Psoas muscle (tissue), 8 donors: Measurements from ENCODE around the gene TRIM3. TPM values are rescaled to one million over a fixed set of nuclear protein-coding genes. Genes with fewer than 3 reads are reported as not detected.
A peak's percentile ranks its signal among the peaks of the same experiment; 100 is the strongest.

ENCODE experiments used
- ATAC-seq, 4 donors: fragments of 200-7000 bp; cut with Tn5 transposase; one replicate each; pipeline ENCODE4 v1.9.1; 2020; ENCODE audit warnings: moderate library complexity in 3 of 4, mild to moderate bottlenecking in 2 of 4
- DNase-seq, 2 donors: peaks; one replicate each; pipeline ENCODE4 v3.0.0-alpha.2; 2020
- H3K27ac ChIP-seq: fragments of 200-600 bp; one replicate; pipeline ENCODE4 v1.8.0; 2022
- H3K27me3 ChIP-seq, 3 donors: fragments of 200-600 bp in 1 of 3; one replicate each; pipeline versions ENCODE4 v1.6.1 to v1.8.0; 2013 to 2022; ENCODE audit warnings: low read length in 2 of 3, mild to moderate bottlenecking in 2 of 3, moderate library complexity in 1 of 3; ENCODE audit not compliant: insufficient read depth in 3 of 3
- H3K36me3 ChIP-seq, 2 donors: fragments of 200-600 bp in 1 of 2; one replicate each; pipeline versions ENCODE4 v1.6.1 to v1.8.0; 2013 to 2022; ENCODE audit warnings: low read depth in 1 of 2, mild to moderate bottlenecking in 1 of 2, moderate library complexity in 1 of 2; ENCODE audit not compliant: insufficient read depth in 1 of 2
- H3K4me1 ChIP-seq: fragments of 200-600 bp; one replicate; pipeline ENCODE4 v1.8.0; 2022
- H3K4me3 ChIP-seq: fragments of 200-600 bp; one replicate; pipeline ENCODE4 v1.8.0; 2022; ENCODE audit warnings: mild to moderate bottlenecking
- H3K9me3 ChIP-seq: fragments of 200-600 bp; one replicate; pipeline ENCODE4 v1.8.0; 2022
- WGBS, 3 donors: extraction: QIAGEN DNeasy Blood & Tissue Kit; methylation state at CpG; one replicate each; pipeline versions ENCODE4 v1.1.6 to v1.1.7; 2013; 5-methylcytosine and 5-hydroxymethylcytosine counted together
- intact Hi-C, 2 donors: fragments of 100-400 bp; cut with DNase I; formaldehyde crosslinking; loops; one replicate each; pipeline versions ENCODE4 v1.11.0 to v1.14.2; 2022
- polyA plus RNA-seq, 3 donors: library from polyadenylated mRNA; stranded (reverse); fragments of 200-250 nt; gene quantifications; one replicate each; pipeline ENCODE4 v1.2.3, GENCODE V29; 2013
- total RNA-seq, 4 donors: library from RNA; stranded (reverse); fragmentation: NEBNext Ultra II Directional in 2 of 4; extraction: Animal tissue kit (Norgen Biotek cat#: 25700) in 2 of 4; gene quantifications; one replicate each; pipeline versions ENCODE4 v1.2.1 to v1.2.4, GENCODE V29; 2021 to 2023
- TF ChIP-seq, protein P1 (sequence below): fragments of 200-600 bp; IDR thresholded peaks from one replicate; pipeline ENCODE4 v1.8.0; 2022; ENCODE audit warnings: antibody characterized with exemption
- donor health status: healthy with polysubstance abuse.
- donor health status: DM: no; HTN: no; CAD: no; lungs with moderate emphysema.
- donor health status: Bipolar disorder and iron deficiency.
- donor health status: healthy.
- donor health status: DM: yes; HTN: yes; CAD: no.
- donor health status: DM: no; HTN: no; CAD: no.
- donor health status: DM: no; HTN: no; CAD: no.
- donor health status: DM: yes; HTN: yes; CAD: no.

The TRIM3 gene
- total and polyA plus RNA-seq, 7 donors, result 9.6 to 15.3 (median 12.5) TPM

DNA sequence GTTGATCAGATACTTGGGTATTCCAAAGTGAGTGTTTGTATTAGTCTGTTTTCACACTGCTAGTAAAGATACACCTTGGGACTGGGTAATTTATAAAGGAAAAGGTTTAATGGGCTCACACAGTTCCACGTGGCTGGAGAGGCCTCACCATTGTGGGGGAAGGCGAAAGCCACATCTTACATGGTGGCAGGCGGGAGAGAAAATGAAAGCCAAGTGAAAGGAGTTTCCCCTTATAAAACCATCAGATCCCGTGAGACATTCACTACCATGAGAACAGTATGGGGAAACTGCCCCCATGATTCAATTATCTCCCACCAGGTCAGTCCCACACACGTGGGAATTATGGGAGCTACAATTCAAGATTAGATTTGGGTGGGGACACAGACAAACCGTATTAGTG lies 14.6 kb upstream of the TRIM3 start:
- H3K4me1 ChIP-seq, result no peaks in the 10 kb centered on the region
- no peaks in the 10 kb centered on the region for H3K27me3 ChIP-seq
- no peak overlapping the region for H3K27ac ChIP-seq
- no peak for ATAC-seq
- H3K9me3 ChIP-seq, result no peaks in the 10 kb centered on the region
- no peak for DNase-seq
- WGBS, 3 donors, result 89 to 92% (median 90%) methylated on average over 6 of the region's 6 CpGs
- H3K36me3 ChIP-seq, result peaks cover 10 to 89% of the 10 kb centered on the region in 2 donors
- TF ChIP-seq, protein P1, sequence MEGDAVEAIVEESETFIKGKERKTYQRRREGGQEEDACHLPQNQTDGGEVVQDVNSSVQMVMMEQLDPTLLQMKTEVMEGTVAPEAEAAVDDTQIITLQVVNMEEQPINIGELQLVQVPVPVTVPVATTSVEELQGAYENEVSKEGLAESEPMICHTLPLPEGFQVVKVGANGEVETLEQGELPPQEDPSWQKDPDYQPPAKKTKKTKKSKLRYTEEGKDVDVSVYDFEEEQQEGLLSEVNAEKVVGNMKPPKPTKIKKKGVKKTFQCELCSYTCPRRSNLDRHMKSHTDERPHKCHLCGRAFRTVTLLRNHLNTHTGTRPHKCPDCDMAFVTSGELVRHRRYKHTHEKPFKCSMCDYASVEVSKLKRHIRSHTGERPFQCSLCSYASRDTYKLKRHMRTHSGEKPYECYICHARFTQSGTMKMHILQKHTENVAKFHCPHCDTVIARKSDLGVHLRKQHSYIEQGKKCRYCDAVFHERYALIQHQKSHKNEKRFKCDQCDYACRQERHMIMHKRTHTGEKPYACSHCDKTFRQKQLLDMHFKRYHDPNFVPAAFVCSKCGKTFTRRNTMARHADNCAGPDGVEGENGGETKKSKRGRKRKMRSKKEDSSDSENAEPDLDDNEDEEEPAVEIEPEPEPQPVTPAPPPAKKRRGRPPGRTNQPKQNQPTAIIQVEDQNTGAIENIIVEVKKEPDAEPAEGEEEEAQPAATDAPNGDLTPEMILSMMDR, result no peak
- intact Hi-C loops, result loop anchor here in 1 of 2 donors (1.0 kb wide), 1 partner anchor 14 kb away; no protein-coding TSS in a partner anchor
- no peak overlapping the region for H3K4me3 ChIP-seq

DNA sequence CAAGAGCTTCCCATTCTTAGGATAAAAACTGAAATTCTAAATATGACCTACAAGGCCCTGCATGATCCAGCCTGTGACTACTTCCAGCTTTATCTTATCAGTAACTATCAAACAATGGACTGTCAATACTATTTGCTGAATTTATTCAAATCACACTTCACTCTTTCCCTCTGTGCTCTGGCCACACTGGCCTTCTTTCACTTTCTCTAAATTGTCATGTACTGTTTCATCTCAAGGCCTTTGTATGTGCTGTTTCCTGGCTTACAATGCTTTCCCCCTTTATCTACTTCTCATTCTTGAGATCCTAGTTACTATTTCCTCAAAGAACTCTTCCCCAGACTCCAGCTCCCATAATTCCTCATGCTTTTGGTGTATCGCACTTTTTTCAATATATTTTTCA lies 13.2 kb upstream of the TRIM3 start:
- intact Hi-C loops, result no loop called here
- Histone ChIP-seq H3K36me3 (peaks cover 18 to 87% of the 10 kb centered on the region in 2 donors), H3K27me3 (no peaks in the 10 kb centered on the region), H3K27ac (no peak overlapping the region), H3K4me1 (peaks cover 10% of the 10 kb centered on the region), H3K4me3 (no peak overlapping the region), H3K9me3 (no peaks in the 10 kb centered on the region)
- TF ChIP-seq, protein P1, result no peak
- 91 to 95% (median 91%) methylated on average over 1 of the region's 1 CpG for WGBS, 3 donors
- DNase-seq (no peak), ATAC-seq (no peak)

DNA sequence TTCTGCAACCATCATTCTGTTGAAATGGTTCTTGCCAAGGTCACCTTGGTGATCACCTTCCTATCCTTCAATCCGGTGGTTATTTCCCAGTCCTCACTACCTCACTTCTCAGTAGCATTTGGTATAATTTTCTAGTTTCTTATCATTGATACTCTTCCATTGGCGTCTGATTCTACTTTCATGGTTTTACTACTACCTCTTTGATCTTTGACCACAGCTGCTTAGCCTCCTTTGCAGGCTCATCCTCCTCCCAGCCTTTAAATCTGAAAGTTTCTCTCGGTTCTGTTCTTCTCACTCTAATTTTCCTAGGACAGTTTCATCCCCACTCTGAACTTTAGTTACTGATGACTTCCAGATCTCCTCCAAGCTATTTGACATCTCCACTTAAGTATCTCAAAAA lies 12.5 kb upstream of the TRIM3 start:
- intact Hi-C loops, result no loop called here
- no peak overlapping the region for H3K27ac ChIP-seq

DNA sequence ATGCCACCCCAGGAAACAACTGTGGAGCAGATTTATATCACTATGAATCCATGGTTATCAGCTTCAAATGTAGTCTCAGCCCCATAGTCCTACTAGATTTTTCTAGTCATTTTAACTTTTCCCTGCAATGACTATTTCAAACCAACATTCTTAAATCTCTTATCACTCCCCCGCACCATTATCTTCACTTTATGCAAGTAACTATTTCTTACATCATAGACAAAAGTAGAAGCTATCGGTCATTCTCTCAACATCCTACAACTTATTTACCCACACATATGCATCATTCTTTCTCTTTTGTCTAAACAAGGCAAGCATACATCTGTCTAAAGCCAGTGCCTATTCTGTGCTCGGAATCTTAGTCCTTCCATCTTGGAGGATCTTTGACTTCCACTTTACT lies 11.9 kb upstream of the TRIM3 start:
- Histone ChIP-seq H3K27me3 (no peaks in the 10 kb centered on the region), H3K9me3 (no peaks in the 10 kb centered on the region), H3K4me3 (no peak overlapping the region), H3K4me1 (peaks cover 13% of the 10 kb centered on the region), H3K27ac (no peak overlapping the region), H3K36me3 (peaks cover 18 to 79% of the 10 kb centered on the region in 2 donors)
- 92 to 96% (median 95%) methylated on average over 3 of the region's 3 CpGs for WGBS, 3 donors
- DNase-seq (no peak), ATAC-seq (no peak)
- intact Hi-C loops, result no loop called here
- TF ChIP-seq, protein P1, result no peak

More for the DNA sequence above, 12.5 kb upstream of the TRIM3 start:
- WGBS, 3 donors, result 84 to 90% (median 85%) methylated on average over 3 of the region's 3 CpGs
- no peak for ATAC-seq
- TF ChIP-seq, protein P1, result no peak
- Histone ChIP-seq H3K27me3 (no peaks in the 10 kb centered on the region), H3K36me3 (peaks cover 18 to 82% of the 10 kb centered on the region in 2 donors), H3K4me3 (no peak overlapping the region), H3K4me1 (peaks cover 11% of the 10 kb centered on the region), H3K9me3 (no peaks in the 10 kb centered on the region)
- no peak for DNase-seq

DNA sequence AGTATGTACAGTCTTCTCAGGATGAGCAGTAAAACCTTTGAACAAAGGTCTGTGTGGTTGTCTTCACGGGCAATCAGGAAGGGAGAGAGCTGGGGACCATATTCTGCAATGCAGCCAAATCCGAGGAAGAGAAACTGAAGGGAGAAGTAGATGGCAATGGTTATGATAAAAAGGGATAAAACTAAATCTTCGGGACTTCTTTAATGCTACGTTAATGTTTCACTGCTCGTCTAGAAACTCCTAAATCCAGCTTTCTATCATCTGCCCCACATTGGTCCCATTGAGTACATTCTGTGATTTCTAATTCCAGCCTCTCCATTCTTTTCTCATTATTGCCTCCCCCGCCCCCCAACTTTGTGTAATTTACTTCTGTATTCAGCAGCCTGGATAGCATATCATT lies 9.3 kb upstream of the TRIM3 start:
- TF ChIP-seq, protein P1, result no peak
- peak overlapping the region; percentile 93 for H3K4me3 ChIP-seq
- H3K4me1 ChIP-seq, result peaks cover 21% of the 10 kb centered on the region
- intact Hi-C loops, result loop anchor here (5.0 kb wide), 2 partner anchors 91 to 129 kb away; partner anchors contain the start of genes SMPD1 (in 1 of the 2) and TAF10 (in 1 of the 2)
- H3K27ac ChIP-seq, result peak overlapping the region; percentile 95
- no peaks in the 10 kb centered on the region for H3K27me3 ChIP-seq
- H3K36me3 ChIP-seq, result peaks cover 16 to 78% of the 10 kb centered on the region in 2 donors
- no peaks in the 10 kb centered on the region for H3K9me3 ChIP-seq
- ATAC-seq, result no peak
- no peak for DNase-seq
- WGBS, 3 donors, result 82 to 89% (median 84%) methylated on average over 6 of the region's 6 CpGs
